ENCODE data around the gene ABLIM2.
"Not testable (repeated sequence)": the region's sequence is repeated elsewhere in the genome, so short reads cannot be mapped to it uniquely, and the experiment has no call there.

The ABLIM2 gene

DNA sequence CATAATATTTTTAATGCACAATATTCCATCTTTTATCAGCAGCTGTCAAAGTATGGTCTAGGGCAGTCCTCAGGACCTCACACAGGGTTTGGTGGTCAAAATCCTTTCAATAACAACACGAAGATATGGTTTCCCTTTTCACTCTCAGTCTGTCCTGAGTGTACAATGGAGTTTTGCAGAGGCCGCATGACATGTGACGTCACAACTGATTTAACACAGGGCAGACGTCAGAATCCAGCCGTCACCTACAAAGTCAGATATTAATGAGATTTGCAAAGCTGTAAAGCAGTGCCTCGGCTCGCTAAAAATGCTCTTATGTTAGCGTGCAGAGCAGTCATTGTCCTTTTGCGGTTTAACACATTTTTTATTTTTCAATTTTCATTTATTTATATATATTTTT is 12.5 kb downstream of the ABLIM2 start:
- DNase-seq (ENCODE audit: low spot score in 2 of 2), result no peak
- Mint-ChIP-seq H3K36me3 (ENCODE audit: insufficient read depth) (peaks cover 1% of the 10 kb centered on the region), H3K27me3 (peaks cover 10% of the 10 kb centered on the region), H3K4me3 (no peak overlapping the region), H3K9me3 (no peaks in the 10 kb centered on the region), H3K27ac (ENCODE audit: low read depth) (no peak overlapping the region), H3K4me1 (peaks cover 5% of the 10 kb centered on the region)
- no peak for ATAC-seq (replicated peaks; ENCODE audit: extremely low read depth, poor library complexity, severe bottlenecking)

DNA sequence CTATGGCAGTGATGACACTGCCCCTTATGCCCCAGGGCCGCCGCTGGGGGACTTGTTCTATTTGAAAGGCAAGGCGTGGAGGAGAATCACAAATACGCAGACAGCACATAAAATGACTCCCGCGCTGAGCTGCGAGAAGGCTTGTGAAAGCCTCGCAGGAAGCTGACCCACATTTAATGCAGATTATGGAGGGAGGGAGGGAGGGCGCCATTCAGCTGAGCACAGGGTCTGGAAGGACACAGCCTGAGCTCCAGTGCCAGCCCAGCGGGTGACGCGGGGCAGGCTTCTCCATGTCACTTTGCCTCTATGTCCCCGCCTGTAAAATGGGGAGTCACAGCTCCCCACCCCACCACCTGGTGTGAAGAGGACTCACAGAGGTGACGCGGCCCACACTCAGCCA is 14.3 kb downstream of the ABLIM2 start:
- no peak overlapping the region for H3K4me3 Mint-ChIP-seq
- H3K27ac Mint-ChIP-seq (ENCODE audit: low read depth), result no peak overlapping the region
- H3K4me1 Mint-ChIP-seq, result peaks cover 3% of the 10 kb centered on the region
- peaks cover 6% of the 10 kb centered on the region for H3K9me3 Mint-ChIP-seq
- peaks cover 1% of the 10 kb centered on the region for H3K36me3 Mint-ChIP-seq (ENCODE audit: insufficient read depth)
- H3K27me3 Mint-ChIP-seq, result peaks cover 10% of the 10 kb centered on the region
- no peak for DNase-seq (ENCODE audit: low spot score in 2 of 2)
- no peak for ATAC-seq (replicated peaks; ENCODE audit: extremely low read depth, poor library complexity, severe bottlenecking)

- H3K4me3 Mint-ChIP-seq, result no peak overlapping the region
- peaks cover 1% of the 10 kb centered on the region for H3K36me3 Mint-ChIP-seq (ENCODE audit: insufficient read depth)
- H3K9me3 Mint-ChIP-seq, result peaks cover 6% of the 10 kb centered on the region
- H3K4me1 Mint-ChIP-seq, result no peaks in the 10 kb centered on the region
- H3K27me3 Mint-ChIP-seq, result peaks cover 10% of the 10 kb centered on the region
- DNase-seq (ENCODE audit: low spot score in 2 of 2) (no peak), ATAC-seq (replicated peaks; ENCODE audit: extremely low read depth, poor library complexity, severe bottlenecking) (no peak)
- no peak overlapping the region for H3K27ac Mint-ChIP-seq (ENCODE audit: low read depth)
These were observed 15.0 kb downstream of the ABLIM2 start for GRCh38 chr4:8143392-8144140.

DNA sequence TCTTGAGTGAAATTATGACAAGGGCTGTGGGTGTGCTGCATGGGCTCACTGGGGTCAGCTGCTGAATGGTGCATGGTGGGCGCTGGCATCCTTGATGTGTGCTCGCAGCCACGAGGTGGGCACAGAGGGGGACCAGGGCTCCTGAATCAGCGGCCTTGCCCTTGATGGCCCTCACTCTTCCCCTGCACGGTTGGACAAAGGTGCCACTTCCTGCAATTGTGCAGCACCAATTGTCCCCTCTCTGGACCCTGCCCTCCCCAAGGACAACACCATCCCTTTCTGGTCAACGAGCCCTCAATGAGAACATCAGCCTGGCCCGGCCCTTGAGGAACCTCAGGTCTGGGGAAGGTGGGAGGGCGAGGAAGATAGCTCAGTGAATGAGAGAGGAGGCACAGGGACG is 16.1 kb downstream of the ABLIM2 start:
- ATAC-seq (replicated peaks; ENCODE audit: extremely low read depth, poor library complexity, severe bottlenecking), result no peak
- peaks cover 1% of the 10 kb centered on the region for H3K36me3 Mint-ChIP-seq (ENCODE audit: insufficient read depth)
- no peak overlapping the region for H3K27ac Mint-ChIP-seq (ENCODE audit: low read depth)
- no peaks in the 10 kb centered on the region for H3K4me1 Mint-ChIP-seq
- DNase-seq (ENCODE audit: low spot score in 2 of 2), result no peak
- peaks cover 10% of the 10 kb centered on the region for H3K27me3 Mint-ChIP-seq
- H3K4me3 Mint-ChIP-seq, result no peak overlapping the region
- peaks cover 6% of the 10 kb centered on the region for H3K9me3 Mint-ChIP-seq

DNA sequence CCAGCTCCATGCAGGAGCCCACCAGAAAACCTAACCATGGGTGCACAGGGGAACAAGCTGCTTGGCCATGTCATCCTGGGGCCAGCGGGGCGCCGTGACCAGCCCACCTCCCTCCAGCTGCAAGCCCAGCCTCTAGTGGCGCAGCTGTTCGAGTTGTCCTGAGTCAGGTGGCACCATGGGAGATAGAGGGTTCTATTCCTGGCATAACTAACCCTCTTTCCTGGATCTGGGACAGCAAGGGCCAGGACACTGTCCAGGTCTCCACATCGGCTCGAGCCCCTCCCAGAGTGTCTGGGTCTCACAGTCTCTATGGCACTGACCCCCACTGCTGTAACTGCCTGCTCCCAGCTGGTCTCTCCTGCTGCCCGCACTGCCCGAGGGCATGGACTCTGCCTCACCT is 16.7 kb downstream of the ABLIM2 start:
- ATAC-seq (replicated peaks; ENCODE audit: extremely low read depth, poor library complexity, severe bottlenecking) (no peak), DNase-seq (ENCODE audit: low spot score in 2 of 2) (no peak)
- Mint-ChIP-seq H3K4me1 (no peaks in the 10 kb centered on the region), H3K4me3 (no peak overlapping the region), H3K9me3 (peaks cover 6% of the 10 kb centered on the region), H3K27me3 (peaks cover 10% of the 10 kb centered on the region), H3K27ac (ENCODE audit: low read depth) (no peak overlapping the region), H3K36me3 (ENCODE audit: insufficient read depth) (peaks cover 1% of the 10 kb centered on the region)

DNA sequence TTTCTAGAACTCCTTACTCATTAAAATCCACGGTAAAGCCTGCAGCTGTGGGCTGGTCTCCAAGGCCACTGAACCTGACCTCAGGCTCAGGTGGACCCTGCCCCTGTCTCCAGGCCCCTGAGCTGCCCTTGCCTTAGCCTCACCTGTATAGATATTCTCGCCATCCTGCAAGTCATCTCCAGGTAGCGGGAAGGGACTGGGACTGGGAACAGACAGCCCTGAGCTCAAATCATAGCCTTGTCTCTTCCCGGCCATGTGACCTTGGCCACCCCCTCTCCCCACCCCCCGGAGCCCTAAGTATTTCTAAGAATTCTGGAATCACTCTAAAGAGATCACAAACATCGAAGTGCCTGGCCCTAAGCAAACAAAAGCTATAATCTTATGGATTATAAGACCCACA is 17.7 kb downstream of the ABLIM2 start:
- ATAC-seq (replicated peaks; ENCODE audit: extremely low read depth, poor library complexity, severe bottlenecking) (no peak), DNase-seq (ENCODE audit: low spot score in 2 of 2) (no peak)
- H3K27ac Mint-ChIP-seq (ENCODE audit: low read depth), result no peak overlapping the region
- H3K36me3 Mint-ChIP-seq (ENCODE audit: insufficient read depth), result peaks cover 1% of the 10 kb centered on the region
- no peaks in the 10 kb centered on the region for H3K4me1 Mint-ChIP-seq
- peaks cover 8% of the 10 kb centered on the region for H3K27me3 Mint-ChIP-seq
- peaks cover 6% of the 10 kb centered on the region for H3K9me3 Mint-ChIP-seq
- no peak overlapping the region for H3K4me3 Mint-ChIP-seq

DNA sequence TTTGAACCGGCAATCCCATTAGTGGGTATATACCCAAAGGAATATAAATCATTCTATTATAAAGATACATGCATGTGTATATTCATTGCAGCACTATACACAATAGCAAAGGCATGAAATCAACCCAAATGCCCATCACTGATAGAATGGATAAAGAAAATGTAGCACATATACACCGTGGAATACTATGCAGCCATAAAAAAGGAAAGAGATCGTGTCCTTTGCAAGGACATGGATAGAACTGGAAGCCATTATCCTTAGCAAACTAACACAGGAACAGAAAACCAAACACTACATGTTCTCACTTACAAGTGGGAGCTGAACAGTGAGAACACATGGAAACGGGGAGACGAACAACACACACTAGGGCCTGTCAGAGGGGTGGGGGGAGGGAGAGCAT is 18.9 kb downstream of the ABLIM2 start:
- H3K27ac Mint-ChIP-seq (ENCODE audit: low read depth); H3K4me3 Mint-ChIP-seq; DNase-seq (ENCODE audit: low spot score in 2 of 2); ATAC-seq (replicated peaks; ENCODE audit: extremely low read depth, poor library complexity, severe bottlenecking); H3K4me1 Mint-ChIP-seq; H3K27me3 Mint-ChIP-seq; H3K36me3 Mint-ChIP-seq (ENCODE audit: insufficient read depth); H3K9me3 Mint-ChIP-seq: not testable (repeated sequence)

DNA sequence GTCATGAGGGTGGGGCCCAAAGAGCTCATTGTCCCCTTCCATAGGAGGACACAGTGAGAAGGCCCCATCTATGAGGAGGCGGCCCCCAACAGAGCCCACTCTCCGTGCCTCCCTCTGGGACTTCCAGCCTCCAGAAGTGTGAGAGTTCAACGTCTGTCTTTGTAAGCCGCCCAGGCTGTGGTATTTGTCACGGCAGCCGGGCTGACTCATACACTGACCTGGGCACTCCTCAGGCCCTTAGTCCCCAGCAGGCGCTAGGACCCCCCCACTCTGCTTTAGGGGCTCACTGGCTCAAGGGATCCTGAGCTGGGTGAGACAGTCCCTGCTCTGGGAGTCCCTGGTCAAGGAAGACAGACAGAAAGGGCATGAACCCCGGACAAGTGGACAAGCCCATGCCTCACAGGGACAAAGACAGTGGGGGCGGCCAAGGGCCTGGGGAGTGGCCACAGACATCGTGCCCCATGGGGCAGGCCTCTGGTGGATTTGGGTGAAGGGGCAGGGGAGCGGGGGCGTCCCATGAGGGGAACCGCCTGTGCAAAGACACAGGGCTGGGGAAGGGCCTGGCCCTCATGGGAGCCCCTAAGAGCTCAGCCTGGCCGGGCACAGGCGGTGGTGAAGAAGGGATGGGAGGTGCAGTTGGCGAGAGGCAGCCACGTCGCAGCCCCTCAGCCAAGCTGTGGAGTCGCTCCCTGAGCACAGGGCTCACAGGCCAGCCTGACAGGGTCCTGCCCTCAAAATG is 21.5 kb downstream of the ABLIM2 start:
- no peak for DNase-seq (ENCODE audit: low spot score in 2 of 2)
- H3K27ac Mint-ChIP-seq (ENCODE audit: low read depth), result no peak overlapping the region
- no peak overlapping the region for H3K4me3 Mint-ChIP-seq
- H3K9me3 Mint-ChIP-seq, result peaks cover 6% of the 10 kb centered on the region
- H3K4me1 Mint-ChIP-seq, result no peaks in the 10 kb centered on the region
- H3K36me3 Mint-ChIP-seq (ENCODE audit: insufficient read depth), result no peaks in the 10 kb centered on the region
- ATAC-seq (replicated peaks; ENCODE audit: extremely low read depth, poor library complexity, severe bottlenecking), result no peak
- peaks cover 18% of the 10 kb centered on the region for H3K27me3 Mint-ChIP-seq

DNA sequence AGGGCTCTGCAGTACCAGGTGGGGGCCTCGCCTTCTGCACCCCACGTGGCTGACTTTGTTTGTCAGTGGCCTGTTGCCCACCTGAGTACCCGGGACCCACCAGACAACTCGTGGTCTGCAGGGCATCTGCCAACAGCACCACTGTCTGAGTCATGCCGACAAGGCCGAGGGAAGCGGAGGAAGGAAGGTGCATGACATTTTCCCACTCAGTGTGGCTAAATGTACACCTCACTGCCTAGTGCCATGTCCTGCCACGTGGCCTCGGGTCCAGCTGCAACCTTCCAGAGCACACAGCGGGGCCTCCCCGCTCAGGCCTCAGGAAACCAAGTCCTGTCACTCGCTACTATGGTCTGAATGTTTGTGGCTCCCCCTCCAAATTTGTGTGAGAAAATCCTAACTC is 22.1 kb downstream of the ABLIM2 start:
- Mint-ChIP-seq H3K4me1 (no peaks in the 10 kb centered on the region), H3K27ac (ENCODE audit: low read depth) (no peak overlapping the region), H3K27me3 (peaks cover 18% of the 10 kb centered on the region), H3K9me3 (peaks cover 6% of the 10 kb centered on the region), H3K4me3 (no peak overlapping the region), H3K36me3 (ENCODE audit: insufficient read depth) (no peaks in the 10 kb centered on the region)
- no peak for DNase-seq (ENCODE audit: low spot score in 2 of 2)
- no peak for ATAC-seq (replicated peaks; ENCODE audit: extremely low read depth, poor library complexity, severe bottlenecking)

DNA sequence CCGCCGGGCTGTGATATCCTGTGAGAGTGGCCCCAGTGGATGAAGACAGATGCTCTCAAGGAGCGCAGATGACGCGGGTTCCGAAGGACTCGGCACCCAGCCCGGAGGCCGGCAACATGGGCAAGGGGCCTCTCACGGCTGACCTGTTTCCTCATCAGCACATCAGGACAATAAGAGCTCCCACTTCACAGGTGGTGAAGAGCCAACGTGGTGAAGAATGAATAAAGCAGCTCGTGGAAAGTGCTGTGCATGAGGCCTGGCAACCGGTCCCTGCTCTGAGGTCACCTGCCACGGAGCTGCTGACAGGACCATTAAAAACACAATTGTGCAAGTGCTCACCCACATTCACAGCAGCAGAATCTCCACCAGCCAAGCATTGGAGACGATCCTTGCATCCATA is 22.9 kb downstream of the ABLIM2 start:
- H3K4me1 Mint-ChIP-seq, result no peaks in the 10 kb centered on the region
- ATAC-seq (replicated peaks; ENCODE audit: extremely low read depth, poor library complexity, severe bottlenecking) (no peak), DNase-seq (ENCODE audit: low spot score in 2 of 2) (no peak)
- H3K4me3 Mint-ChIP-seq, result no peak overlapping the region
- H3K27ac Mint-ChIP-seq (ENCODE audit: low read depth), result no peak overlapping the region
- peaks cover 18% of the 10 kb centered on the region for H3K27me3 Mint-ChIP-seq
- no peaks in the 10 kb centered on the region for H3K36me3 Mint-ChIP-seq (ENCODE audit: insufficient read depth)
- peaks cover 6% of the 10 kb centered on the region for H3K9me3 Mint-ChIP-seq

DNA sequence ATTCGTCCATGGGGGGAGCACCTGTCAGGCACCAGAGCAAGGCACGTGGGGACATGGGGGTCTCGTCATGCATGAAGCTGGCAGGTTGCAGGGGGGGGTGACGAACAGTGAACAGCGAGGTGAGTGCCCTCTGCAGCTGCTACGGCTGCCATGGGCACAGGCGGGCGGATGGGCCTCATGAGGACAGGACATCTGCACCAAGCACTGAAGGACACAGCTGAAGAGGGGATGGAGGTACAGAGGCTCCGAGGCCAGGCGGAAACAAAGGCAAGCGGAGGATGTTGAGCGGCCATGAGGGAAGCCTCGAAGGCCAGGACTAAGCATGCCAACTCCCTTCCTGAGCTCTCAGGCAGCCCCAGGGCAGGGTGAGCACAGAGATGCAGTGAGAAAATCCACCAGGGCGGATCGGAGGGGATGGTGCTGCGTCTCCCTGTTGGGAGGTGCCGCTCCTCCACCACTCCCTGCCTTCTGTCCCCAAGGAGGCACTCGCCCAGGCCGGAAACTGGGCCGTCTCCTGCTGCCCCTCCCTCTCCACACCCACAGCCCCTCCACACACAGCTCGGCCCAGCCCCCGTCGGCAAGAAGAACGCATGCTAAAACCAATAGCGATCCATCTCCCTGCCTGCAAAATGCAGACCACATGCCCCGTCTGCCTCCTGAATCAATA is 24.6 kb downstream of the ABLIM2 start:
- no peak overlapping the region for H3K4me3 Mint-ChIP-seq
- no peak overlapping the region for H3K27ac Mint-ChIP-seq (ENCODE audit: low read depth)
- peaks cover 18% of the 10 kb centered on the region for H3K27me3 Mint-ChIP-seq
- H3K9me3 Mint-ChIP-seq, result no peaks in the 10 kb centered on the region
- ATAC-seq (replicated peaks; ENCODE audit: extremely low read depth, poor library complexity, severe bottlenecking), result no peak
- DNase-seq (ENCODE audit: low spot score in 2 of 2), result no peak
- no peaks in the 10 kb centered on the region for H3K4me1 Mint-ChIP-seq
- no peaks in the 10 kb centered on the region for H3K36me3 Mint-ChIP-seq (ENCODE audit: insufficient read depth)

GRCh38 chr4:8132947-8133705 is 25.5 kb downstream of the ABLIM2 start:
- no peak overlapping the region for H3K4me3 Mint-ChIP-seq

More at GRCh38 chr4:8132947-8133705, 25.5 kb downstream of the ABLIM2 start:
- DNase-seq (ENCODE audit: low spot score in 2 of 2), result no peak
- Mint-ChIP-seq H3K36me3 (ENCODE audit: insufficient read depth) (no peaks in the 10 kb centered on the region), H3K4me1 (no peaks in the 10 kb centered on the region), H3K9me3 (no peaks in the 10 kb centered on the region), H3K27ac (ENCODE audit: low read depth) (no peak overlapping the region), H3K27me3 (peaks cover 18% of the 10 kb centered on the region)
- ATAC-seq (replicated peaks; ENCODE audit: extremely low read depth, poor library complexity, severe bottlenecking), result no peak
